K562 (cell line): ENCODE measurements around the gene KCNMB1. TPM values are rescaled to one million over a fixed set of nuclear protein-coding genes. Genes with fewer than 3 reads are reported as not detected.

Source experiments
- ATAC-seq: fragments of 200-7000 bp; cut with Tn5 transposase; 3 replicates; pipeline ENCODE4 v1.9.1; 2020; ENCODE audit warnings: moderate library complexity
- BruUV-seq: library from RNA; stranded (reverse); fragments of 400-500 nt; replicated peaks from 2 replicates; lab custom pipeline; 2021; lab: Mats Ljungman, UMichigan
- CTCF ChIA-PET: fragments of 300-600 bp; formaldehyde crosslinking; extraction: SDS; loops from one replicate; lab custom pipeline; 2021; ENCODE audit warnings: low intra/inter-chr PET ratio; lab: Yijun Ruan, JAX
- POLR2A ChIA-PET: fragments of 300-600, 350-650 bp; sonication (Branson Sonifier 250); formaldehyde crosslinking; extraction: SDS; loops from one replicate; lab custom pipeline; 2021; ENCODE audit warnings: antibody characterized with exemption, inconsistent platforms; lab: Yijun Ruan, JAX
- DNase-seq, 4 experiments: peaks; one replicate each; pipeline versions ENCODE4 v3.0.0 to v3.0.0-alpha.2; 2011 to 2018; ENCODE audit warnings: low spot score in 3 of 4, mixed read lengths in 3 of 4; ENCODE audit errors: extremely low read depth in 1 of 4
- FAIRE-seq: peaks from 2 replicates; lab custom pipeline; 2011; peaks lifted over from hg19 to GRCh38; lab: Jason Lieb, UNC
- H2AFZ ChIP-seq: 2 replicates; pipeline ENCODE4 v1.6.0; 2011; ENCODE audit warnings: low read depth, low read length, control low read depth, inconsistent platforms
- H3K27ac ChIP-seq: fragments of 200-600 bp; 3 replicates; pipeline ENCODE4 v1.8.0; 2011; ENCODE audit warnings: low read depth, mild to moderate bottlenecking, control low read depth, inconsistent platforms, low read length, moderate library complexity, mixed read lengths; ENCODE audit errors: extremely low read depth
- H3K27me3 ChIP-seq, 2 experiments: fragments of 300-600 bp in 1 of 2; 2 replicates in 1 of 2; 3 replicates in 1 of 2; pipeline versions ENCODE4 v1.6.0 to v1.8.0; 2011; ENCODE audit warnings: inconsistent platforms in 2 of 2, low read length in 2 of 2, mild to moderate bottlenecking in 1 of 2, mixed read lengths in 1 of 2, moderate library complexity in 1 of 2; ENCODE audit not compliant: control insufficient read depth in 2 of 2, insufficient read depth in 2 of 2
- H3K36me3 ChIP-seq: fragments of 300-600 bp; 3 replicates; pipeline ENCODE4 v1.8.0; 2011; ENCODE audit warnings: mild to moderate bottlenecking, low read length, inconsistent platforms; ENCODE audit not compliant: control insufficient read depth, insufficient read depth
- H3K4me1 ChIP-seq, 2 experiments: fragments of 200-600 bp in 1 of 2; replicated peaks in 1 of 2; 2 replicates in 1 of 2; 3 replicates in 1 of 2; pipeline versions ENCODE4 v1.5.1 to v1.8.0; 2011; ENCODE audit warnings: inconsistent platforms in 2 of 2, low read length in 2 of 2, mild to moderate bottlenecking in 1 of 2, mixed read lengths in 1 of 2, moderate library complexity in 1 of 2; ENCODE audit not compliant: control insufficient read depth in 2 of 2, insufficient read depth in 2 of 2
- H3K4me2 ChIP-seq: 2 replicates; pipeline ENCODE4 v1.6.1; 2011; ENCODE audit warnings: low read length, control low read depth, inconsistent platforms, mixed read lengths; ENCODE audit not compliant: insufficient read depth
- H3K4me3 ChIP-seq: fragments of 200-600 bp; sonication (generic), shearing (Covaris generic); 2 replicates; pipeline ENCODE4 v1.5.1; 2016; ENCODE audit warnings: control low read depth, inconsistent platforms
- H3K79me2 ChIP-seq: fragments of 200-600 bp; 3 replicates; pipeline ENCODE4 v1.8.0; 2011; ENCODE audit warnings: low read length, inconsistent platforms; ENCODE audit not compliant: control insufficient read depth, insufficient read depth
- H3K9ac ChIP-seq, 2 experiments: 2 replicates each; pipeline versions ENCODE4 v1.6.0 to v1.6.1; 2011; ENCODE audit warnings: low read depth in 2 of 2, low read length in 2 of 2, control low read depth in 1 of 2, inconsistent platforms in 1 of 2, mild to moderate bottlenecking in 1 of 2, mixed read lengths in 1 of 2; ENCODE audit not compliant: insufficient read depth in 1 of 2
- H3K9me1 ChIP-seq: one replicate; pipeline ENCODE4 v1.6.0; 2011; ENCODE audit warnings: inconsistent platforms, mild to moderate bottlenecking, low read length, moderate library complexity; ENCODE audit not compliant: control insufficient read depth, insufficient read depth
- H3K9me3 ChIP-seq: replicated peaks from 2 replicates; pipeline ENCODE4 v1.5.1; 2011; ENCODE audit warnings: low read depth, low read length, inconsistent platforms; ENCODE audit not compliant: control insufficient read depth, insufficient read depth
- H4K20me1 ChIP-seq: replicated peaks from 2 replicates; pipeline ENCODE4 v1.6.1; 2011; ENCODE audit warnings: low read length, inconsistent platforms, mixed read lengths; ENCODE audit not compliant: control insufficient read depth, insufficient read depth
- BACH1 ChIP-seq: fragments of 200-800 bp; sonication (Bioruptor generic); IDR thresholded peaks from 2 replicates; pipeline ENCODE4 v1.6.1; 2016; ENCODE audit warnings: missing genetic modification characterization, missing compliant biosample characterization
- RBM17 ChIP-seq: fragments of 200-400 bp; formaldehyde crosslinking; IDR thresholded peaks from 2 replicates; pipeline ENCODE4 v1.6.1; 2017; ENCODE audit warnings: low read depth, mild to moderate bottlenecking, low read length, borderline replicate concordance
- SPI1 ChIP-seq: IDR thresholded peaks from 2 replicates; pipeline ENCODE4 v1.6.1; 2011; ENCODE audit warnings: low read depth, low read length, control low read depth, borderline replicate concordance
- TARDBP ChIP-seq: fragments of 450-650 bp; IDR thresholded peaks from 2 replicates; pipeline ENCODE4 v1.6.1; 2016
- VEZF1 ChIP-seq: fragments of 200-800 bp; sonication (Bioruptor generic); IDR thresholded peaks from 2 replicates; pipeline ENCODE4 v1.6.1; 2017; ENCODE audit warnings: missing genetic modification characterization, missing compliant biosample characterization
- ZNF316 ChIP-seq: fragments of 450-650 bp; IDR thresholded peaks from 2 replicates; pipeline ENCODE4 v1.6.1; 2016
- ZNF79 ChIP-seq: fragments of 250-450 bp; sonication (Bioruptor Pico); IDR thresholded peaks from 2 replicates; pipeline ENCODE4 v1.4.0; 2020; ENCODE audit warnings: low read depth, mild to moderate bottlenecking, moderate library complexity
- WGBS: fragments of 100-300 bp; shearing (Covaris generic); methylation state at CpG from one replicate; pipeline ENCODE4 v1.1.6; 2016; ENCODE audit warnings: low coverage, mixed read lengths; ENCODE audit not compliant: insufficient coverage; ENCODE audit errors: missing lambda C conversion rate; 5-methylcytosine and 5-hydroxymethylcytosine counted together
- in situ Hi-C: fragments of 300-500 bp; cut with MboI; formaldehyde crosslinking; loops from 4 replicates; pipeline ENCODE4 v1.15.0; 2018; ENCODE audit warnings: inconsistent platforms, mixed read lengths
- intact Hi-C: fragments of 100-400 bp; cut with micrococcal nuclease; formaldehyde crosslinking; loops from 2 replicates; pipeline ENCODE4 v1.14.2; 2022
- polyA plus RNA-seq, 8 experiments: library from polyadenylated mRNA; depleted of rRNA in 4 of 8; stranded (reverse) in 5 of 8; unstranded in 3 of 8; fragments of >200 nt; fragmentation: Nextera tagmentation in 2 of 8; fragmentation: Illumina TruSeq in 1 of 8; extraction: Ambion mirVana in 2 of 8; extraction: Trizol in 1 of 8; gene quantifications; 2 replicates each; pipeline versions ENCODE4 v1.2.1 to v1.2.3, GENCODE V29; 2011 to 2014; ENCODE audit warnings: inconsistent platforms in 1 of 8, missing spikeins in 1 of 8
- total RNA-seq, 7 experiments: library from RNA; depleted of rRNA in 6 of 7; stranded (reverse); fragments of >200 nt in 6 of 7; fragmentation: Illumina TruSeq in 2 of 7; extraction: Trizol in 2 of 7; gene quantifications; 2 replicates each; pipeline versions ENCODE4 v1.2.1 to v1.2.3, GENCODE V29; 2011 to 2021; ENCODE audit warnings: low replicate concordance in 1 of 7

The KCNMB1 gene
- total and polyA plus RNA-seq, 9 of the 15 experiments (the other 6 are each of a cell fraction or from before 2014, with no cell fraction given), result not detected

- no peak for TF ChIP-seq VEZF1 (CRISPR knock-in tag)
- TF ChIP-seq BACH1 (tag), result no peak
- TF ChIP-seq RBM17, result no peak
- TF ChIP-seq, all 486 proteins: peak for 0
These were observed 17.9 kb upstream of the KCNMB1 start (continued) for GRCh38 chr5:170407062-170407461.

- Histone ChIP-seq H3K4me1 (no peaks in the 10 kb centered on the region), H3K36me3 (no peaks in the 10 kb centered on the region), H3K27ac (no peak overlapping the region), H4K20me1 (no peaks in the 10 kb centered on the region), H3K9me3 (no peaks in the 10 kb centered on the region; the same call in 1 of the 2 replicates), H3K4me2 (no peak overlapping the region)
- intact Hi-C loops, result no loop called here
- CTCF ChIA-PET, result interaction anchor here (0.8 kb wide), 1 partner anchor 18 kb away, joined by 3 read pairs; no protein-coding TSS in a partner anchor
- POLR2A ChIA-PET, result interaction anchor here (0.6 kb wide), 1 partner anchor 913 kb away, joined by 3 read pairs; no protein-coding TSS in a partner anchor
- TF ChIP-seq ZNF316 (no peak), SPI1 (peak; percentile 92), ZNF79 (CRISPR knock-in tag) (0 out of 2 replicates have a peak, but pooled peaks have one; percentile 10), TARDBP (no peak)
- TF ChIP-seq, all 486 proteins: peak for 2
- in situ Hi-C loops, result no loop called here
- H3K27me3 ChIP-seq, result peaks cover 0 to 8% of the 10 kb centered on the region in 2 experiments; a peak in 1 of 5 replicates
- H2AFZ ChIP-seq, result no peak overlapping the region
- no peaks in the 10 kb centered on the region for H3K9me1 ChIP-seq
- H3K79me2 ChIP-seq, result no peaks in the 10 kb centered on the region
- H3K4me3 ChIP-seq, result no peak overlapping the region
- WGBS, result 0% methylated on average over 2 of the region's 2 CpGs
- H3K9ac ChIP-seq, result no peak overlapping the region
- no TSS peak for BruUV-seq
- no peak for ATAC-seq
- DNase-seq, result no peak
- peak; percentile 49 for FAIRE-seq
These were observed 16.6 kb upstream of the KCNMB1 start for GRCh38 chr5:170405817-170406216.
